Hepatocyte (in vitro differentiated cells): ENCODE results near the gene HHAT. TPM values are rescaled to one million over a fixed set of nuclear protein-coding genes. Genes with fewer than 3 reads are reported as not detected.

Source experiments
- DNase-seq: peaks from one replicate; pipeline ENCODE4 v3.0.0-alpha.2; 2016; ENCODE audit warnings: low spot score
- H2AFZ ChIP-seq: fragments of 200-600 bp; sonication (generic); 2 replicates; pipeline ENCODE4 v1.6.0; 2016; ENCODE audit warnings: antibody characterized with exemption, mild to moderate bottlenecking
- H3K27ac ChIP-seq: fragments of 200-600 bp; sonication (generic); 2 replicates; pipeline ENCODE4 v1.5.1; 2016; ENCODE audit warnings: mild to moderate bottlenecking
- H3K27me3 ChIP-seq: fragments of 200-600 bp; sonication (generic); 2 replicates; pipeline ENCODE4 v1.6.1; 2016
- H3K36me3 ChIP-seq: fragments of 200-600 bp; sonication (generic); replicated peaks from 2 replicates; pipeline ENCODE4 v1.5.1; 2016; ENCODE audit warnings: low read depth; ENCODE audit not compliant: insufficient read depth
- H3K4me1 ChIP-seq: fragments of 200-600 bp; sonication (generic); 2 replicates; pipeline ENCODE4 v1.5.1; 2016; ENCODE audit warnings: mild to moderate bottlenecking, moderate library complexity; ENCODE audit not compliant: insufficient read depth
- H3K4me2 ChIP-seq: fragments of 200-600 bp; sonication (generic); 2 replicates; pipeline ENCODE4 v1.6.0; 2016
- H3K4me3 ChIP-seq: fragments of 200-600 bp; sonication (generic); 2 replicates; pipeline ENCODE4 v1.5.1; 2016; ENCODE audit warnings: mild to moderate bottlenecking
- H3K79me2 ChIP-seq: fragments of 200-600 bp; sonication (generic); 2 replicates; pipeline ENCODE4 v1.6.0; 2017; ENCODE audit warnings: mild to moderate bottlenecking
- H3K9me2 ChIP-seq: fragments of 200-600 bp; sonication (generic); replicated peaks from 2 replicates; pipeline ENCODE4 v1.6.0; 2017; ENCODE audit warnings: mild to moderate bottlenecking; ENCODE audit not compliant: insufficient read depth
- H3K9me3 ChIP-seq: fragments of 200-600 bp; sonication (generic); 2 replicates; pipeline ENCODE4 v1.5.1; 2016; ENCODE audit warnings: low read depth, mild to moderate bottlenecking
- H4K20me1 ChIP-seq: fragments of 200-600 bp; sonication (generic); 2 replicates; pipeline ENCODE4 v1.6.0; 2016; ENCODE audit warnings: mild to moderate bottlenecking; ENCODE audit not compliant: insufficient read depth, poor library complexity, severe bottlenecking
- CTCF ChIP-seq: fragments of 200-600 bp; sonication (generic); IDR thresholded peaks from 2 replicates; pipeline ENCODE4 v1.5.1; 2016; ENCODE audit warnings: antibody characterized with exemption, mild to moderate bottlenecking; ENCODE audit not compliant: poor library complexity
- EZH2 ChIP-seq: fragments of 200-600 bp; sonication (generic); IDR thresholded peaks from 2 replicates; pipeline ENCODE4 v1.6.1; 2016; ENCODE audit warnings: antibody characterized with exemption, mild to moderate bottlenecking, borderline replicate concordance
- EZH2phosphoT487 ChIP-seq: fragments of 200-600 bp; sonication (generic); IDR thresholded peaks from one replicate; pipeline ENCODE4 v1.6.1; 2018; ENCODE audit warnings: antibody characterized with exemption, mild to moderate bottlenecking, low read depth, moderate library complexity; ENCODE audit not compliant: unreplicated experiment, severe bottlenecking
- WGBS: methylation state at CpG from one replicate; pipeline ENCODE4 v1.1.6; 2016; ENCODE audit warnings: low lambda C conversion rate; ENCODE audit errors: missing lambda C conversion rate; 5-methylcytosine and 5-hydroxymethylcytosine counted together
- polyA plus RNA-seq: library from polyadenylated mRNA; unstranded; fragments of >200 nt; fragmentation: Nextera tagmentation; extraction: Ambion mirVana; gene quantifications from 2 replicates; pipeline ENCODE4 v1.2.1, GENCODE V29; 2016
- total RNA-seq: library from RNA; depleted of rRNA; stranded (reverse); fragments of >200 nt; gene quantifications from 2 replicates; pipeline ENCODE4 v1.2.3, GENCODE V29; 2014

The HHAT gene
- total and polyA plus RNA-seq, 2 experiments from 2014 or later = 5.3 to 6.3 TPM

GRCh38 chr1:210489491-210489890 lies 160.8 kb downstream of the HHAT start:
- Histone ChIP-seq H3K9me3 (no peaks in the 10 kb centered on the region), H3K4me2 (no peak overlapping the region), H3K4me3 (no peak overlapping the region), H3K79me2 (no peaks in the 10 kb centered on the region), H2AFZ (no peak overlapping the region), H3K9me2 (no peaks in the 10 kb centered on the region), H3K36me3 (no peaks in the 10 kb centered on the region), H3K4me1 (no peaks in the 10 kb centered on the region), H3K27me3 (no peaks in the 10 kb centered on the region), H3K27ac (no peak overlapping the region), H4K20me1 (no peaks in the 10 kb centered on the region)
- no peak for DNase-seq
- 76% methylated on average over 1 of the region's 1 CpG for WGBS
- TF ChIP-seq EZH2 (no peak), EZH2phosphoT487 (no peak), CTCF (no peak)

GRCh38 chr1:210490781-210491180 lies 162.1 kb downstream of the HHAT start:
- no peaks in the 10 kb centered on the region for H3K36me3 ChIP-seq
- WGBS = 76% methylated on average over 1 of the region's 1 CpG

GRCh38 chr1:210496063-210496462 lies 167.4 kb downstream of the HHAT start:
- WGBS = 91% methylated on average over 3 of the region's 3 CpGs
- TF ChIP-seq CTCF = no peak
- TF ChIP-seq EZH2phosphoT487 = no peak
- no peak for TF ChIP-seq EZH2
- no peaks in the 10 kb centered on the region for H3K79me2 ChIP-seq
- H3K27ac ChIP-seq = no peak overlapping the region
- no peaks in the 10 kb centered on the region for H3K27me3 ChIP-seq
- no peak overlapping the region for H3K4me3 ChIP-seq
- H3K4me2 ChIP-seq = no peak overlapping the region
- H3K4me1 ChIP-seq = no peaks in the 10 kb centered on the region
- H4K20me1 ChIP-seq = no peaks in the 10 kb centered on the region
- no peak for DNase-seq
- no peaks in the 10 kb centered on the region for H3K9me3 ChIP-seq
- H3K9me2 ChIP-seq = no peaks in the 10 kb centered on the region
- no peaks in the 10 kb centered on the region for H3K36me3 ChIP-seq
- H2AFZ ChIP-seq = no peak overlapping the region

More at GRCh38 chr1:210490781-210491180, 162.1 kb downstream of the HHAT start:
- H3K79me2 ChIP-seq = no peaks in the 10 kb centered on the region
- no peaks in the 10 kb centered on the region for H4K20me1 ChIP-seq
- no peak overlapping the region for H3K4me2 ChIP-seq
- TF ChIP-seq EZH2 (no peak), CTCF (no peak), EZH2phosphoT487 (no peak)
- H3K4me1 ChIP-seq = no peaks in the 10 kb centered on the region
- no peaks in the 10 kb centered on the region for H3K27me3 ChIP-seq
- H3K4me3 ChIP-seq = no peak overlapping the region
- no peaks in the 10 kb centered on the region for H3K9me3 ChIP-seq
- H2AFZ ChIP-seq = no peak overlapping the region
- H3K9me2 ChIP-seq = no peaks in the 10 kb centered on the region
- no peak for DNase-seq
- no peak overlapping the region for H3K27ac ChIP-seq

- Histone ChIP-seq H4K20me1 (no peaks in the 10 kb centered on the region), H3K9me3 (no peaks in the 10 kb centered on the region), H3K27ac (no peak overlapping the region), H3K4me1 (no peaks in the 10 kb centered on the region), H3K4me3 (no peak overlapping the region), H2AFZ (no peak overlapping the region), H3K36me3 (no peaks in the 10 kb centered on the region), H3K4me2 (no peak overlapping the region), H3K27me3 (no peaks in the 10 kb centered on the region), H3K9me2 (no peaks in the 10 kb centered on the region), H3K79me2 (no peaks in the 10 kb centered on the region)
- no peak for TF ChIP-seq EZH2phosphoT487
- no peak for TF ChIP-seq EZH2
- no peak for TF ChIP-seq CTCF
- 87% methylated on average over 2 of the region's 2 CpGs for WGBS
- no peak for DNase-seq
Measured at GRCh38 chr1:210499956-210500355, 171.3 kb downstream of the HHAT start.
